ENCODE measurements around the gene SPTB.

SPTB gene

GRCh38 chr14:64745511-64746091 is 134.1 kb downstream of the SPTB start:
- no peak for DNase-seq

- DNase-seq = no peak
Observed at GRCh38 chr14:64743061-64743460, 136.6 kb downstream of the SPTB start.

GRCh38 chr14:64741961-64742360 is 137.7 kb downstream of the SPTB start:
- DNase-seq = no peak

- DNase-seq = no peak
Observed at GRCh38 chr14:64741200-64741599, 138.5 kb downstream of the SPTB start.

GRCh38 chr14:64738281-64738804 is 141.4 kb downstream of the SPTB start:
- DNase-seq = no peak

- no peak for DNase-seq
Observed at GRCh38 chr14:64737391-64738280, 142.1 kb downstream of the SPTB start.

- DNase-seq = no peak
Observed at GRCh38 chr14:64736271-64737169, 143.2 kb downstream of the SPTB start.

- no peak for DNase-seq
Observed at GRCh38 chr14:64734990-64735389, 144.7 kb downstream of the SPTB start.

GRCh38 chr14:64733899-64734298 is 145.8 kb downstream of the SPTB start:
- no peak for DNase-seq

GRCh38 chr14:64733321-64733720 is 146.4 kb downstream of the SPTB start:
- DNase-seq = no peak

GRCh38 chr14:64732536-64733120 is 147.1 kb downstream of the SPTB start:
- DNase-seq = no peak

GRCh38 chr14:64732066-64732465 is 147.6 kb downstream of the SPTB start:
- no peak for DNase-seq

- no peak for DNase-seq
Observed at GRCh38 chr14:64731141-64731581, 148.5 kb downstream of the SPTB start.

GRCh38 chr14:64730681-64731080 is 149.0 kb downstream of the SPTB start:
- DNase-seq = no peak

- DNase-seq = no peak
Observed at GRCh38 chr14:64730061-64730440, 149.7 kb downstream of the SPTB start.

- DNase-seq = no peak
Observed at GRCh38 chr14:64729386-64730060, 150.2 kb downstream of the SPTB start.

- no peak for DNase-seq
Observed at GRCh38 chr14:64728856-64729255, 150.9 kb downstream of the SPTB start.

- DNase-seq = no peak
Observed at GRCh38 chr14:64728106-64728505, 151.6 kb downstream of the SPTB start.

GRCh38 chr14:64727551-64728071 is 152.1 kb downstream of the SPTB start:
- no peak for DNase-seq

- no peak for DNase-seq
Observed at GRCh38 chr14:64726585-64726890, 153.2 kb downstream of the SPTB start.

- no peak for DNase-seq
Observed at GRCh38 chr14:64725879-64726584, 153.7 kb downstream of the SPTB start.

Data from hematopoietic multipotent progenitor cell treated with erythropoietin and hydrocortisone succinate and interleukin-3 and kit ligand, for 6 days (in vitro differentiated cells).